KMS-11 (cell line): ENCODE results near the gene TTC4.

Experiments used
- H2AFZ ChIP-seq: fragments of 200-600 bp; sonication (generic); 2 replicates; pipeline ENCODE4 v1.6.1; 2016; ENCODE audit warnings: antibody characterized with exemption, mixed run types, low read depth
- H3K27ac ChIP-seq: fragments of 200-600 bp; sonication (generic); 2 replicates; pipeline ENCODE4 v1.6.1; 2016; ENCODE audit warnings: mild to moderate bottlenecking, mixed run types
- H3K27me3 ChIP-seq: fragments of 200-600 bp; sonication (generic); 2 replicates; pipeline ENCODE4 v1.6.1; 2017; ENCODE audit warnings: mild to moderate bottlenecking, low read depth, mixed run types, moderate library complexity; ENCODE audit not compliant: insufficient read depth
- H3K36me3 ChIP-seq: fragments of 200-600 bp; sonication (generic); 2 replicates; pipeline ENCODE4 v1.6.1; 2017; ENCODE audit warnings: mild to moderate bottlenecking, mixed run types; ENCODE audit not compliant: insufficient read depth
- H3K4me1 ChIP-seq: fragments of 200-600 bp; sonication (generic); 2 replicates; pipeline ENCODE4 v1.6.1; 2016; ENCODE audit warnings: mild to moderate bottlenecking, low read depth, mixed run types; ENCODE audit not compliant: poor library complexity, severe bottlenecking
- H3K4me2 ChIP-seq: fragments of 200-600 bp; sonication (generic); 2 replicates; pipeline ENCODE4 v1.7.0; 2016; ENCODE audit warnings: mild to moderate bottlenecking, mixed run types
- H3K4me3 ChIP-seq: fragments of 200-600 bp; sonication (generic); IDR thresholded peaks from 2 replicates; pipeline ENCODE4 v1.6.1; 2017; ENCODE audit warnings: low read depth, low read length, mixed read lengths; ENCODE audit not compliant: insufficient read depth
- H3K79me2 ChIP-seq: fragments of 200-600 bp; sonication (generic); 2 replicates; pipeline ENCODE4 v1.6.1; 2016; ENCODE audit warnings: low read depth, mixed run types; ENCODE audit not compliant: insufficient read depth
- H3K9ac ChIP-seq: fragments of 200-600 bp; sonication (generic); 2 replicates; pipeline ENCODE4 v1.6.1; 2016; ENCODE audit warnings: mild to moderate bottlenecking, mixed run types
- H4K20me1 ChIP-seq: fragments of 200-600 bp; sonication (generic); 2 replicates; pipeline ENCODE4 v1.6.1; 2016; ENCODE audit warnings: mild to moderate bottlenecking, mixed run types; ENCODE audit not compliant: insufficient read depth
- TF ChIP-seq, protein P1 (sequence below): fragments of 200-600 bp; sonication (generic); conservative IDR thresholded peaks from 2 replicates; pipeline ENCODE4 v1.6.1; 2017; ENCODE audit warnings: low read depth, mild to moderate bottlenecking, antibody characterized with exemption, low read length, moderate library complexity, mixed read lengths

The TTC4 gene

DNA sequence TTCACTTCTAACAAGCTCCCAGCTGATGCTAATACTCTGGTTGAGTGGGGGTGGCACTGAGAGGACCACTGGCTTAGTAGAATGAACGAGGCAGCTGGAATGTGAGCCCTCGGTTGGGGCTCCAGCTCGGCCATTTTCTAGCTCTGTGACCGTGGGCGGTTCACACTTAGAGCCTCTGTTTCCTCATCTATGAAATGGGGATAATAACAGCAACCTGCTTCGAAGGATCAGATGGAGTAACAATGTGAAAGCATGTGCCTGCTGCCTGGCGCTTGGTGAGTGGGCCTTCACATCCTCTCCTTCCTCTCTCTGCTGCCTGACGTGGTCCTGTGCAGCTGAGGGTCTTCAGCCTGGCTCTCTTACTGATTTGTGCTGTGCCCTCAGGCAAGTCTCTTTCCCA, 20.9 kb upstream of the TTC4 start:
- Histone ChIP-seq H3K9ac (no peak overlapping the region), H4K20me1 (no peaks in the 10 kb centered on the region), H3K4me2 (no peak overlapping the region), H3K79me2 (no peaks in the 10 kb centered on the region), H3K27ac (no peak overlapping the region), H2AFZ (no peak overlapping the region), H3K36me3 (no peaks in the 10 kb centered on the region), H3K4me1 (no peaks in the 10 kb centered on the region), H3K4me3 (no peak overlapping the region), H3K27me3 (no peaks in the 10 kb centered on the region)
- TF ChIP-seq, protein P1, sequence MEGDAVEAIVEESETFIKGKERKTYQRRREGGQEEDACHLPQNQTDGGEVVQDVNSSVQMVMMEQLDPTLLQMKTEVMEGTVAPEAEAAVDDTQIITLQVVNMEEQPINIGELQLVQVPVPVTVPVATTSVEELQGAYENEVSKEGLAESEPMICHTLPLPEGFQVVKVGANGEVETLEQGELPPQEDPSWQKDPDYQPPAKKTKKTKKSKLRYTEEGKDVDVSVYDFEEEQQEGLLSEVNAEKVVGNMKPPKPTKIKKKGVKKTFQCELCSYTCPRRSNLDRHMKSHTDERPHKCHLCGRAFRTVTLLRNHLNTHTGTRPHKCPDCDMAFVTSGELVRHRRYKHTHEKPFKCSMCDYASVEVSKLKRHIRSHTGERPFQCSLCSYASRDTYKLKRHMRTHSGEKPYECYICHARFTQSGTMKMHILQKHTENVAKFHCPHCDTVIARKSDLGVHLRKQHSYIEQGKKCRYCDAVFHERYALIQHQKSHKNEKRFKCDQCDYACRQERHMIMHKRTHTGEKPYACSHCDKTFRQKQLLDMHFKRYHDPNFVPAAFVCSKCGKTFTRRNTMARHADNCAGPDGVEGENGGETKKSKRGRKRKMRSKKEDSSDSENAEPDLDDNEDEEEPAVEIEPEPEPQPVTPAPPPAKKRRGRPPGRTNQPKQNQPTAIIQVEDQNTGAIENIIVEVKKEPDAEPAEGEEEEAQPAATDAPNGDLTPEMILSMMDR = no peak

DNA sequence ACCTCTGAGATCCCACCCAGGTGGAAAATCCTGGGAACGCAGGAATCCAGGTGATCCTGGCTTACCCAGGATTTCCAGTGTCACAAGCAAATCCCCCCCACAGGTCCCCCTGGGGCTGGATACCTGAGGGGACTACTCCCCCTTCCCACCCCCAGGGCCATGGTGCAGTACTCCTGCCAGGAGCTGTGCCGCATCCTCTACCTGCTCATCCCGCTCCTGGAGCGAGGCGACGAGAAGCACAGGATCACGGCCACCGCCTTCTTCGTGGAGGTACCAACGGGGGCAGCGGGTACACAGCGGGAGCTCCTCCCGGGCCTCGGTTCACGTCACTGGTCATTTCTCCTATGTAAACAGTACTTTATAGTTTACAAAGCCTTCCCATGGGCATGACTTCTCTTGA, 20.4 kb upstream of the TTC4 start:
- no peaks in the 10 kb centered on the region for H4K20me1 ChIP-seq
- no peaks in the 10 kb centered on the region for H3K27me3 ChIP-seq
- H3K79me2 ChIP-seq = no peaks in the 10 kb centered on the region
- TF ChIP-seq, protein P1 = no peak
- no peak overlapping the region for H3K9ac ChIP-seq
- no peak overlapping the region for H2AFZ ChIP-seq
- no peak overlapping the region for H3K4me2 ChIP-seq
- H3K36me3 ChIP-seq = no peaks in the 10 kb centered on the region
- no peak overlapping the region for H3K27ac ChIP-seq
- H3K4me1 ChIP-seq = no peaks in the 10 kb centered on the region
- H3K4me3 ChIP-seq = no peak overlapping the region

DNA sequence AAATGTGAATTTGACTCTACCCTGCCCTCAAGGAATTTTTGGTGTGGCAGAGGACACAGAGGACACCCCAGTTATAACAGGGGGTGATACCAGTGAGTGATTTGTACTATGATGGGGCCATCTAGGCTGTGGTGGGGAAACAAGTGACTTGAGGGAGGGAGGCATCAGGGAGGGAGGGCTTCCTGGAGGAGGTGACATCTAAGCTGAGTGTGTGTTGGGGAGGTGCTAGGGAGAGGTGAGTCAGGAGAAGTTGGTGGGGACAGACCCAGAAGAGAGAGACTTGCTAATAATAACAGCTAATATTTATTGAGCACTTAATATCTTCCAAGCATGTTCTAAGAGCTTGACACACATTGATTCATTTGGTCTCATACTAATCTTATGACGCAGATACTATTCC, 19.9 kb upstream of the TTC4 start:
- H3K9ac ChIP-seq = no peak overlapping the region
- H3K79me2 ChIP-seq = no peaks in the 10 kb centered on the region
- no peak overlapping the region for H2AFZ ChIP-seq
- no peak overlapping the region for H3K4me3 ChIP-seq
- TF ChIP-seq, protein P1 = no peak
- no peaks in the 10 kb centered on the region for H3K36me3 ChIP-seq
- H3K27me3 ChIP-seq = no peaks in the 10 kb centered on the region
- H3K27ac ChIP-seq = no peak overlapping the region
- H4K20me1 ChIP-seq = no peaks in the 10 kb centered on the region
- no peaks in the 10 kb centered on the region for H3K4me1 ChIP-seq
- H3K4me2 ChIP-seq = no peak overlapping the region

DNA sequence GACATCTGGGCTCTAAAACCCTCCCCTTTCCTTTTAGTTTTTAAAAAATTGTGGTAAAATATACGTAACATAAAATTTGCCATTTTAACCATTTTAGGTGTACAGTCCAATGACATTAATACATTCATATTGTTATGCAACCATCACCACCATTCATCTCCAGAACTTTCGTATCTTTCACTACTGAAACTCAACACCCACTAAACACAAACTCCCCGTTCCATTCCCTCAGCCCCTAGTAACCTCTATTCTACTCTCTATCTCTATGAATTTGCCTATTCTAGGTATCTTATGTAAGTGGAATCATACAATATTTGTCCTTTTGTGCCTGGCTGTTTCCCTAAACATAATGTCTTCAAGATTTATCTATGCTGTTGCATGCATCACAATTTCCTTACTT, 19.4 kb upstream of the TTC4 start:
- no peak overlapping the region for H3K4me3 ChIP-seq
- no peaks in the 10 kb centered on the region for H4K20me1 ChIP-seq
- H3K79me2 ChIP-seq = no peaks in the 10 kb centered on the region
- no peaks in the 10 kb centered on the region for H3K36me3 ChIP-seq
- H3K4me1 ChIP-seq = no peaks in the 10 kb centered on the region
- H3K4me2 ChIP-seq = no peak overlapping the region
- TF ChIP-seq, protein P1 = no peak
- H2AFZ ChIP-seq = no peak overlapping the region
- H3K9ac ChIP-seq = no peak overlapping the region
- no peaks in the 10 kb centered on the region for H3K27me3 ChIP-seq
- no peak overlapping the region for H3K27ac ChIP-seq

DNA sequence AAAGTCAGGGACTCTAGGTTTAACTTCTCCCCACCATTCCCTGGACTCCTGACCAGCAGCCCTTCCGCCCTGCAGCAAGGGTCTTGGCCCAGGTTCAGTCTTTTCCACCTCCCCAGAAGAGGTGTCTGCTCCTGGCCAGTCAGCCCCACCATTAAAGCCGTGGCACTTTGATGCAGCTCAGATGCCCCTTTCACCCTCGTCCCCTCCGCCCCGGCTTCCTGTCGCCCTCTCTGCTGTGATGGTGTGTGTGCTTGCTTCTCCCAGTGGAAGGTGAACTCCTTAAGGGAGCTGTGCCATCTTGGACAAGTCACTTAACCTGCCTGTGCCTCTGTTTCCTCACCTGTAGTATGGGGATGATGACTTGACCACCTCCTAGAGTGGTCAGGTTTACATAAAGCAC, 17.8 kb upstream of the TTC4 start:
- H4K20me1 ChIP-seq = no peaks in the 10 kb centered on the region
- H3K4me3 ChIP-seq = no peak overlapping the region
- TF ChIP-seq, protein P1 = no peak
- no peak overlapping the region for H2AFZ ChIP-seq
- H3K27ac ChIP-seq = no peak overlapping the region
- no peak overlapping the region for H3K4me2 ChIP-seq
- no peaks in the 10 kb centered on the region for H3K36me3 ChIP-seq
- no peaks in the 10 kb centered on the region for H3K27me3 ChIP-seq
- no peaks in the 10 kb centered on the region for H3K4me1 ChIP-seq
- no peaks in the 10 kb centered on the region for H3K79me2 ChIP-seq
- no peak overlapping the region for H3K9ac ChIP-seq
